Loucy (cell line): ENCODE results near the gene TTPAL.

Source experiments
- CTCF ChIP-seq: fragments of 200-600 bp; sonication (generic); conservative IDR thresholded peaks from 2 replicates; pipeline ENCODE4 v1.5.1; 2014; ENCODE audit warnings: mild to moderate bottlenecking, antibody characterized with exemption, low read length
- EZH2phosphoT487 ChIP-seq: fragments of 200-600 bp; IDR thresholded peaks from 2 replicates; pipeline ENCODE4 v1.6.1; 2018; ENCODE audit warnings: antibody characterized with exemption, mild to moderate bottlenecking, moderate library complexity, borderline replicate concordance

DNA sequence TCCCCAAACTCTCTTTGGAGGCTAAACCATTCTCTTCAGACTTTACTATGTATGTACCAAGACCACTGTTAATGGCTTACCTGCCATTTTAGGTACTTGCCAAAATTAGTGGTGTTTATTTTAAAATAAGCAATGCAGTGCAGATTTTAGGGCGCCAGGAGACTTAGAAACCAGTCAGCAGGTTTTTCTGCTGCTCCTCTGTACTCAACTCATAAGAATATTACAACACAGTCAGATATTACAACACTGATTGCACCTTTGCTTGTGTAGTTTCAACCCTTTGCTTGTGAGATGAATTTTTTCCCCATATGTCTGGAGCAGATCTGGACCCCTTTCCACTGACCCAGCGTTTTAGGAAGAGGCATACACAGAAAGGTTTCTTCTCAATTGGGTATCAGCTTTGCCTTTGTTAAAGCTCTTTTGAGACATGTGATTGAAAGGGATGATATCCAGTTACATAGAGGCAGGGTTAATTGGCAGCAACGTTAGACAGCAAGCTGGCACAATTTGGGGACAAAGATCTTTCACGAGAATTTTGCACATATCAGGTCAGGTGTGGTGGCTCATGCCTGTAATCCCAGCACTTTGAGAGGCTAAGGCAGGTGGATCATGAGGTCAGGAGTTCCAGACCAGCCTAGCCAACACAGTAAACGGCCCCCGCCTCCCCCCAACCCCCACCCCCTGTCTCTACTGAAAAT lies 6.2 kb downstream of the TTPAL start:
- TF ChIP-seq CTCF = no peak
- TF ChIP-seq EZH2phosphoT487 = no peak
